ENCODE measurements around the gene CA11. TPM values are rescaled to one million over a fixed set of nuclear protein-coding genes. Genes with fewer than 3 reads are reported as not detected.

The CA11 gene
- total RNA-seq, 1 donor from 2014 or later = 9.6 TPM

- TF ChIP-seq CTCF (IDR thresholded peaks at IDR 0.05; ENCODE audit: unreplicated experiment) = no peak
- no peaks in the 10 kb centered on the region for H3K36me3 Mint-ChIP-seq (ENCODE audit: insufficient read depth)
- H3K27ac Mint-ChIP-seq = no peak overlapping the region
- no peaks in the 10 kb centered on the region for H3K9me3 Mint-ChIP-seq (ENCODE audit: low read depth)
- no peak for DNase-seq (ENCODE audit: low spot score, unreplicated experiment)
- no peaks in the 10 kb centered on the region for H3K4me1 Mint-ChIP-seq (ENCODE audit: low read depth)
- no peak overlapping the region for H3K4me3 Mint-ChIP-seq (ENCODE audit: low read depth)
- peaks cover 12% of the 10 kb centered on the region for H3K27me3 Mint-ChIP-seq
These were observed 50.8 kb downstream of the CA11 start for GRCh38 chr19:48595171-48595570.

GRCh38 chr19:48591021-48591420 is 55.0 kb downstream of the CA11 start:
- DNase-seq (ENCODE audit: low spot score, unreplicated experiment) = no peak
- no peak for TF ChIP-seq CTCF (IDR thresholded peaks at IDR 0.05; ENCODE audit: unreplicated experiment)
- no peaks in the 10 kb centered on the region for H3K9me3 Mint-ChIP-seq (ENCODE audit: low read depth)
- no peak overlapping the region for H3K27ac Mint-ChIP-seq
- H3K27me3 Mint-ChIP-seq = peaks cover 31% of the 10 kb centered on the region
- H3K4me3 Mint-ChIP-seq (ENCODE audit: low read depth) = no peak overlapping the region
- H3K4me1 Mint-ChIP-seq (ENCODE audit: low read depth) = peaks cover 1% of the 10 kb centered on the region
- H3K36me3 Mint-ChIP-seq (ENCODE audit: insufficient read depth) = no peaks in the 10 kb centered on the region

GRCh38 chr19:48588670-48589401 is 57.2 kb downstream of the CA11 start:
- Mint-ChIP-seq H3K27ac (peak overlapping the region; percentile 85), H3K36me3 (ENCODE audit: insufficient read depth) (no peaks in the 10 kb centered on the region)
- TF ChIP-seq CTCF (IDR thresholded peaks at IDR 0.05; ENCODE audit: unreplicated experiment) = peak; percentile 92

More at GRCh38 chr19:48588670-48589401, 57.2 kb downstream of the CA11 start:
- DNase-seq (ENCODE audit: low spot score, unreplicated experiment) = peak; percentile 89
- H3K9me3 Mint-ChIP-seq (ENCODE audit: low read depth) = peaks cover 3% of the 10 kb centered on the region
- peaks cover 38% of the 10 kb centered on the region for H3K27me3 Mint-ChIP-seq
- peak overlapping the region; percentile 64 for H3K4me3 Mint-ChIP-seq (ENCODE audit: low read depth)
- peaks cover 3% of the 10 kb centered on the region for H3K4me1 Mint-ChIP-seq (ENCODE audit: low read depth)

Other genes with a start within 250 kb of the CA11 start
- gene GRWD1, start 200.2 kb downstream of the CA11 start, total RNA-seq = 35.7 and 35.9 TPM in 2 replicates
- 2.0 TPM in 2 replicates for gene KCNJ14, start 190.6 kb downstream of the CA11 start, total RNA-seq
- gene CYTH2, start 176.8 kb downstream of the CA11 start, total RNA-seq = 248 TPM in 2 replicates
- 11.4 and 12.7 TPM in 2 replicates for gene LMTK3, start 134.4 kb downstream of the CA11 start, total RNA-seq
- gene SULT2B1, start 94.0 kb downstream of the CA11 start, total RNA-seq = not detected in 2 replicates
- not detected in 2 replicates for gene SPACA4, start 39.4 kb downstream of the CA11 start, total RNA-seq
- 3.8 and 4.3 TPM in 2 replicates for gene FAM83E, start 31.1 kb downstream of the CA11 start, total RNA-seq
- gene RPL18, start 27.0 kb downstream of the CA11 start, total RNA-seq = 1,379 and 1,392 TPM in 2 replicates
- 137 and 138 TPM in 2 replicates for gene SPHK2, start 26.7 kb downstream of the CA11 start, total RNA-seq
- 5.1 and 5.3 TPM in 2 replicates for gene DBP, start 8.8 kb downstream of the CA11 start, total RNA-seq
- gene NTN5, start 26.8 kb upstream of the CA11 start, total RNA-seq = 0.91 and 1.0 TPM in 2 replicates
- 1.4 and 2.4 TPM in 2 replicates for gene FUT2, start 49.8 kb upstream of the CA11 start, total RNA-seq
- 2.0 and 2.1 TPM in 2 replicates for gene MAMSTR, start 73.5 kb upstream of the CA11 start, total RNA-seq
- gene RASIP1, start 94.4 kb upstream of the CA11 start, total RNA-seq = 1.9 and 2.4 TPM in 2 replicates
- 0.55 and 1.0 TPM in 2 replicates for gene IZUMO1, start 100.7 kb upstream of the CA11 start, total RNA-seq
- 5.4 and 6.9 TPM in 2 replicates for gene FUT1, start 106.5 kb upstream of the CA11 start, total RNA-seq
- not detected in 2 replicates for gene FGF21, start 109.3 kb upstream of the CA11 start, total RNA-seq
- gene BCAT2, start 164.8 kb upstream of the CA11 start, total RNA-seq = 61.0 and 70.0 TPM in 2 replicates
- 20.5 and 22.1 TPM in 2 replicates for gene HSD17B14, start 190.3 kb upstream of the CA11 start, total RNA-seq
- gene PLEKHA4, start 222.4 kb upstream of the CA11 start, total RNA-seq = 8.5 and 11.7 TPM in 2 replicates
- gene PPP1R15A, start 226.2 kb upstream of the CA11 start, total RNA-seq = 44.5 and 48.9 TPM in 2 replicates